ENCODE data around the gene EFHC1. TPM values are rescaled to one million over a fixed set of nuclear protein-coding genes. Genes with fewer than 3 reads are reported as not detected.

The EFHC1 gene
- total and polyA plus RNA-seq, 2 of the 13 experiments (the other 11 are each of a cell fraction or from before 2014, with no cell fraction given): 23.4 to 29.5 TPM

DNA sequence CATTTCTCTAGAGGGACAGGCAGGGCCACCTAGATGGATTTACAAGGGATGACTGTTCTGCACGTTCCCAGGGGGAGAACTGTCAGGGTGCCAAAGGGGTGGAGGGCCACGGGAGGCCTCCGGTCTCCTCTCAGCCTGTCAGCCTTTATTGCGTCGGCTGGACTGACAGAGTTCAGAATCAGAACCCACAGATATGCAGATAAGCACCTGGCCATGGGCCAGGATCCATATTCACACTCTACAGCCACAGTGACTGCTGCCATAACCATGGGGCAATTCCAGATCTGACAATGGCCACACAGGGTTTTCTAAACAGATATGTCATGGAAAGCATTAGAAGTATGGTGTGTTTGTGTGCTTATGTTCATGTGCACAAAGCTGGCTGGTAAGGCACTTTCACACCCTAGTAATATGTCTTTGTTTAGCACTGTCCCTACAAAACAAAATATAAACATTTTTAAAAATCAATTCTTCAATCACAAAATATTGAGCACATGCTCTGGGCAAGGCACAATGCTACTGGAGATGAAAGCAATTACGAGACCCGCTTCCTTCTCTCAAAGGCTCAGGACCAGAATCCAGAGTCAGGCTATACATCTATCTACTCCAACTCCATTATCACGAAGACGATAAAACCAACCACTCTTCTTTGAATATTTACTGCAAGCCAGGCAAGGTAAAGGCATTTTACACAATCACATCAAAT, 127.7 kb downstream of the EFHC1 start (continued):
- TF ChIP-seq, protein P1, sequence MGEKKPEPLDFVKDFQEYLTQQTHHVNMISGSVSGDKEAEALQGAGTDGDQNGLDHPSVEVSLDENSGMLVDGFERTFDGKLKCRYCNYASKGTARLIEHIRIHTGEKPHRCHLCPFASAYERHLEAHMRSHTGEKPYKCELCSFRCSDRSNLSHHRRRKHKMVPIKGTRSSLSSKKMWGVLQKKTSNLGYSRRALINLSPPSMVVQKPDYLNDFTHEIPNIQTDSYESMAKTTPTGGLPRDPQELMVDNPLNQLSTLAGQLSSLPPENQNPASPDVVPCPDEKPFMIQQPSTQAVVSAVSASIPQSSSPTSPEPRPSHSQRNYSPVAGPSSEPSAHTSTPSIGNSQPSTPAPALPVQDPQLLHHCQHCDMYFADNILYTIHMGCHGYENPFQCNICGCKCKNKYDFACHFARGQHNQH (CRISPR knock-in tag; IDR thresholded peaks at IDR 0.05): peak; percentile 59; the same call in 1 of the 2 replicates
- TF ChIP-seq ZIK1 (CRISPR knock-in tag; IDR thresholded peaks at IDR 0.05; ENCODE audit: borderline replicate concordance, low read depth) (no peak; the same call in 1 of the 2 replicates), ATM (IDR thresholded peaks at IDR 0.05; ENCODE audit: borderline replicate concordance) (no peak), SP140L (CRISPR knock-in tag; IDR thresholded peaks at IDR 0.05; ENCODE audit: borderline replicate concordance) (no peak), ZNF703 (CRISPR knock-in tag; IDR thresholded peaks at IDR 0.05; ENCODE audit: borderline replicate concordance) (no peak), ZMYM3 (CRISPR knock-in tag; IDR thresholded peaks at IDR 0.05) (0 out of 2 replicates have a peak, but pooled peaks have one; percentile 56), HDAC2 (CRISPR knock-in tag; IDR thresholded peaks at IDR 0.05) (peak; percentile 68), ZNF180 (CRISPR knock-in tag; IDR thresholded peaks at IDR 0.05; ENCODE audit: borderline replicate concordance, low read depth) (no peak), NR2F1 (CRISPR knock-in tag; IDR thresholded peaks at IDR 0.05) (0 out of 4 replicates have a peak, but pooled peaks of 1 of the 2 experiments have one; percentile 12), KMT2A (CRISPR knock-in tag; IDR thresholded peaks at IDR 0.05) (no peak), TCF7 (IDR thresholded peaks at IDR 0.05; ENCODE audit: low read depth) (peak; percentile 56), CEBPG (CRISPR knock-in tag; IDR thresholded peaks at IDR 0.05) (peak; percentile 64; the same call in 1 of the 2 replicates)
- TF ChIP-seq, protein P2, sequence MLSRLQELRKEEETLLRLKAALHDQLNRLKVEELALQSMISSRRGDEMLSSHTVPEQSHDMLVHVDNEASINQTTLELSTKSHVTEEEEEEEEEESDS (CRISPR knock-in tag; IDR thresholded peaks at IDR 0.05; ENCODE audit: borderline replicate concordance): no peak
- TF ChIP-seq, protein P3, sequence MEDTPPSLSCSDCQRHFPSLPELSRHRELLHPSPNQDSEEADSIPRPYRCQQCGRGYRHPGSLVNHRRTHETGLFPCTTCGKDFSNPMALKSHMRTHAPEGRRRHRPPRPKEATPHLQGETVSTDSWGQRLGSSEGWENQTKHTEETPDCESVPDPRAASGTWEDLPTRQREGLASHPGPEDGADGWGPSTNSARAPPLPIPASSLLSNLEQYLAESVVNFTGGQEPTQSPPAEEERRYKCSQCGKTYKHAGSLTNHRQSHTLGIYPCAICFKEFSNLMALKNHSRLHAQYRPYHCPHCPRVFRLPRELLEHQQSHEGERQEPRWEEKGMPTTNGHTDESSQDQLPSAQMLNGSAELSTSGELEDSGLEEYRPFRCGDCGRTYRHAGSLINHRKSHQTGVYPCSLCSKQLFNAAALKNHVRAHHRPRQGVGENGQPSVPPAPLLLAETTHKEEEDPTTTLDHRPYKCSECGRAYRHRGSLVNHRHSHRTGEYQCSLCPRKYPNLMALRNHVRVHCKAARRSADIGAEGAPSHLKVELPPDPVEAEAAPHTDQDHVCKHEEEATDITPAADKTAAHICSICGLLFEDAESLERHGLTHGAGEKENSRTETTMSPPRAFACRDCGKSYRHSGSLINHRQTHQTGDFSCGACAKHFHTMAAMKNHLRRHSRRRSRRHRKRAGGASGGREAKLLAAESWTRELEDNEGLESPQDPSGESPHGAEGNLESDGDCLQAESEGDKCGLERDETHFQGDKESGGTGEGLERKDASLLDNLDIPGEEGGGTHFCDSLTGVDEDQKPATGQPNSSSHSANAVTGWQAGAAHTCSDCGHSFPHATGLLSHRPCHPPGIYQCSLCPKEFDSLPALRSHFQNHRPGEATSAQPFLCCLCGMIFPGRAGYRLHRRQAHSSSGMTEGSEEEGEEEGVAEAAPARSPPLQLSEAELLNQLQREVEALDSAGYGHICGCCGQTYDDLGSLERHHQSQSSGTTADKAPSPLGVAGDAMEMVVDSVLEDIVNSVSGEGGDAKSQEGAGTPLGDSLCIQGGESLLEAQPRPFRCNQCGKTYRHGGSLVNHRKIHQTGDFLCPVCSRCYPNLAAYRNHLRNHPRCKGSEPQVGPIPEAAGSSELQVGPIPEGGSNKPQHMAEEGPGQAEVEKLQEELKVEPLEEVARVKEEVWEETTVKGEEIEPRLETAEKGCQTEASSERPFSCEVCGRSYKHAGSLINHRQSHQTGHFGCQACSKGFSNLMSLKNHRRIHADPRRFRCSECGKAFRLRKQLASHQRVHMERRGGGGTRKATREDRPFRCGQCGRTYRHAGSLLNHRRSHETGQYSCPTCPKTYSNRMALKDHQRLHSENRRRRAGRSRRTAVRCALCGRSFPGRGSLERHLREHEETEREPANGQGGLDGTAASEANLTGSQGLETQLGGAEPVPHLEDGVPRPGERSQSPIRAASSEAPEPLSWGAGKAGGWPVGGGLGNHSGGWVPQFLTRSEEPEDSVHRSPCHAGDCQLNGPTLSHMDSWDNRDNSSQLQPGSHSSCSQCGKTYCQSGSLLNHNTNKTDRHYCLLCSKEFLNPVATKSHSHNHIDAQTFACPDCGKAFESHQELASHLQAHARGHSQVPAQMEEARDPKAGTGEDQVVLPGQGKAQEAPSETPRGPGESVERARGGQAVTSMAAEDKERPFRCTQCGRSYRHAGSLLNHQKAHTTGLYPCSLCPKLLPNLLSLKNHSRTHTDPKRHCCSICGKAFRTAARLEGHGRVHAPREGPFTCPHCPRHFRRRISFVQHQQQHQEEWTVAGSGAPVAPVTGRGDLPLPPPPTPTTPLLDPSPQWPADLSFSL (CRISPR knock-in tag; IDR thresholded peaks at IDR 0.05): no peak
- TF ChIP-seq, protein P4, sequence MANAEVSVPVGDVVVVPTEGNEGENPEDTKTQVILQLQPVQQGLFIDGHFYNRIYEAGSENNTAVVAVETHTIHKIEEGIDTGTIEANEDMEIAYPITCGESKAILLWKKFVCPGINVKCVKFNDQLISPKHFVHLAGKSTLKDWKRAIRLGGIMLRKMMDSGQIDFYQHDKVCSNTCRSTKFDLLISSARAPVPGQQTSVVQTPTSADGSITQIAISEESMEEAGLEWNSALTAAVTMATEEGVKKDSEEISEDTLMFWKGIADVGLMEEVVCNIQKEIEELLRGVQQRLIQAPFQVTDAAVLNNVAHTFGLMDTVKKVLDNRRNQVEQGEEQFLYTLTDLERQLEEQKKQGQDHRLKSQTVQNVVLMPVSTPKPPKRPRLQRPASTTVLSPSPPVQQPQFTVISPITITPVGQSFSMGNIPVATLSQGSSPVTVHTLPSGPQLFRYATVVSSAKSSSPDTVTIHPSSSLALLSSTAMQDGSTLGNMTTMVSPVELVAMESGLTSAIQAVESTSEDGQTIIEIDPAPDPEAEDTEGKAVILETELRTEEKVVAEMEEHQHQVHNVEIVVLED (CRISPR knock-in tag; IDR thresholded peaks at IDR 0.05; ENCODE audit: borderline replicate concordance): no peak
- TF ChIP-seq, protein P5, sequence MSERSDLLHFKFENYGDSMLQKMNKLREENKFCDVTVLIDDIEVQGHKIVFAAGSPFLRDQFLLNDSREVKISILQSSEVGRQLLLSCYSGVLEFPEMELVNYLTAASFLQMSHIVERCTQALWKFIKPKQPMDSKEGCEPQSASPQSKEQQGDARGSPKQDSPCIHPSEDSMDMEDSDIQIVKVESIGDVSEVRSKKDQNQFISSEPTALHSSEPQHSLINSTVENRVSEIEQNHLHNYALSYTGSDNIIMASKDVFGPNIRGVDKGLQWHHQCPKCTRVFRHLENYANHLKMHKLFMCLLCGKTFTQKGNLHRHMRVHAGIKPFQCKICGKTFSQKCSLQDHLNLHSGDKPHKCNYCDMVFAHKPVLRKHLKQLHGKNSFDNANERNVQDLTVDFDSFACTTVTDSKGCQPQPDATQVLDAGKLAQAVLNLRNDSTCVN (CRISPR knock-in tag; IDR thresholded peaks at IDR 0.05; ENCODE audit: borderline replicate concordance): peak; percentile 58; the same call in 1 of the 2 replicates
